HepG2 (cell line): ENCODE measurements around the gene RPGR. TPM values are rescaled to one million over a fixed set of nuclear protein-coding genes. Genes with fewer than 3 reads are reported as not detected.

Experiments used
- ATAC-seq: fragments of 200-7000 bp; cut with Tn5 transposase; 3 replicates; pipeline ENCODE4 v1.9.1; 2020; ENCODE audit warnings: mild to moderate bottlenecking, moderate library complexity
- BruUV-seq: library from RNA; stranded (reverse); fragments of 400-500 nt; replicated peaks from 2 replicates; lab custom pipeline; 2021; lab: Mats Ljungman, UMichigan
- CTCF ChIA-PET: fragments of 300-600 bp; formaldehyde crosslinking; extraction: SDS; loops from one replicate; lab custom pipeline; 2021; ENCODE audit warnings: low total read pairs, inconsistent platforms, low intra/inter-chr PET ratio; lab: Yijun Ruan, JAX
- POLR2A ChIA-PET: fragments of 350-600 bp; sonication (Branson Sonifier 250); formaldehyde crosslinking; loops from one replicate; lab custom pipeline; 2020; ENCODE audit warnings: antibody characterized with exemption, inconsistent platforms; lab: Yijun Ruan, JAX
- DNase-seq: peaks from one replicate; pipeline ENCODE4 v3.0.0-alpha.2; 2015; ENCODE audit warnings: low spot score
- FAIRE-seq: peaks from 3 replicates; lab custom pipeline; 2011; peaks lifted over from hg19 to GRCh38; lab: Jason Lieb, UNC
- H2AFZ ChIP-seq: one replicate; pipeline ENCODE4 v1.6.1; 2011; ENCODE audit warnings: low read length, inconsistent platforms
- H3K27ac ChIP-seq: fragments of 300-600 bp; 3 replicates; pipeline ENCODE4 v1.8.0; 2011; ENCODE audit warnings: mixed run types, mild to moderate bottlenecking, mixed read lengths, low read length, inconsistent platforms; ENCODE audit not compliant: insufficient read depth; ENCODE audit errors: extremely low read length
- H3K27me3 ChIP-seq, 2 experiments: fragments of 200-600 bp in 1 of 2; 2 replicates in 1 of 2; 3 replicates in 1 of 2; pipeline versions ENCODE4 v1.6.0 to v1.8.0; 2011; ENCODE audit warnings: low read length in 2 of 2, mild to moderate bottlenecking in 2 of 2, moderate library complexity in 2 of 2, inconsistent platforms in 1 of 2; ENCODE audit not compliant: insufficient read depth in 2 of 2, control insufficient read depth in 1 of 2
- H3K36me3 ChIP-seq, 2 experiments: fragments of 200-600 bp in 1 of 2; replicated peaks in 1 of 2; 2 replicates in 1 of 2; 3 replicates in 1 of 2; pipeline versions ENCODE4 v1.5.1 to v1.8.0; 2011; ENCODE audit warnings: low read length in 2 of 2, inconsistent platforms in 1 of 2; ENCODE audit not compliant: insufficient read depth in 2 of 2, control insufficient read depth in 1 of 2
- H3K4me1 ChIP-seq: 2 replicates; pipeline ENCODE4 v1.5.1; 2012; ENCODE audit warnings: low read length, inconsistent platforms; ENCODE audit not compliant: insufficient read depth
- H3K4me2 ChIP-seq: 2 replicates; pipeline ENCODE4 v1.6.0; 2011; ENCODE audit warnings: low read depth, low read length, inconsistent platforms
- H3K4me3 ChIP-seq, 3 experiments: fragments of 200-600 bp in 1 of 3; sonication (generic), shearing (Covaris generic) in 1 of 3; replicated peaks in 1 of 3; 2 replicates each; pipeline ENCODE4 v1.5.1; 2011 to 2016; ENCODE audit warnings: low read length in 3 of 3, inconsistent platforms in 2 of 3, low read depth in 2 of 3, mild to moderate bottlenecking in 2 of 3, control low read depth in 1 of 3, mixed read lengths in 1 of 3; ENCODE audit not compliant: insufficient read depth in 1 of 3
- H3K79me2 ChIP-seq: one replicate; pipeline ENCODE4 v1.6.1; 2011; ENCODE audit warnings: low read length, inconsistent platforms; ENCODE audit not compliant: insufficient read depth
- H3K9ac ChIP-seq: 2 replicates; pipeline ENCODE4 v1.6.0; 2011; ENCODE audit warnings: mild to moderate bottlenecking, low read depth, low read length, inconsistent platforms; ENCODE audit not compliant: insufficient read depth
- H3K9me3 ChIP-seq: 2 replicates; pipeline ENCODE4 v1.5.1; 2012; ENCODE audit warnings: mild to moderate bottlenecking, low read length
- H4K20me1 ChIP-seq: 2 replicates; pipeline ENCODE4 v1.6.0; 2011; ENCODE audit warnings: inconsistent platforms, mild to moderate bottlenecking, low read length, moderate library complexity; ENCODE audit not compliant: insufficient read depth
- CBFB ChIP-seq: sonication (generic); formaldehyde crosslinking; IDR thresholded peaks from 2 replicates; pipeline ENCODE4 v1.4.0; 2020; ENCODE audit warnings: missing genetic modification reagents
- FOXA1 ChIP-seq, 2 experiments: fragments of 450-650 bp in 1 of 2; sonication (generic) in 1 of 2; formaldehyde crosslinking in 1 of 2; IDR thresholded peaks; 2 replicates each; pipeline versions ENCODE4 v1.4.0 to v1.6.1; 2016 to 2020; ENCODE audit warnings: missing genetic modification reagents in 1 of 2
- JUN ChIP-seq: sonication (generic); formaldehyde crosslinking; IDR thresholded peaks from 2 replicates; pipeline ENCODE4 v1.4.0; 2020; ENCODE audit warnings: mild to moderate bottlenecking, missing genetic modification reagents
- JUNB ChIP-seq: sonication (generic); formaldehyde crosslinking; IDR thresholded peaks from 2 replicates; pipeline ENCODE4 v1.8.0; 2022; ENCODE audit warnings: missing genetic modification reagents, mild to moderate bottlenecking, borderline replicate concordance
- MBNL3 ChIP-seq: fragments of 250-450 bp; sonication (Bioruptor Pico); conservative IDR thresholded peaks from 2 replicates; pipeline ENCODE4 v1.8.0; 2022; ENCODE audit warnings: mild to moderate bottlenecking, inconsistent platforms
- NR3C1 ChIP-seq: sonication (generic); formaldehyde crosslinking; IDR thresholded peaks from 2 replicates; pipeline ENCODE4 v1.4.0; 2020; ENCODE audit warnings: missing genetic modification reagents
- ONECUT2 ChIP-seq: sonication (generic); formaldehyde crosslinking; IDR thresholded peaks from 2 replicates; pipeline ENCODE4 v1.4.0; 2020; ENCODE audit warnings: missing genetic modification reagents
- SSRP1 ChIP-seq: IDR thresholded peaks from 2 replicates; pipeline ENCODE4 v1.6.1; 2016; ENCODE audit warnings: control low read depth
- SYNCRIP ChIP-seq: fragments of 200-400 bp; formaldehyde crosslinking; IDR thresholded peaks from 2 replicates; pipeline ENCODE4 v1.6.1; 2018; ENCODE audit warnings: mild to moderate bottlenecking, low read depth, low read length; ENCODE audit not compliant: insufficient read depth
- TOE1 ChIP-seq: sonication (generic); formaldehyde crosslinking; IDR thresholded peaks from 2 replicates; pipeline ENCODE4 v1.4.0; 2020; ENCODE audit warnings: mild to moderate bottlenecking, missing genetic modification reagents
- TP53 ChIP-seq: sonication (generic); formaldehyde crosslinking; conservative IDR thresholded peaks from 2 replicates; pipeline ENCODE4 v1.4.0; 2020; ENCODE audit warnings: missing genetic modification reagents
- ZBTB3 ChIP-seq: sonication (generic); formaldehyde crosslinking; IDR thresholded peaks from 2 replicates; pipeline ENCODE4 v1.4.0; 2020; ENCODE audit warnings: low read depth, mild to moderate bottlenecking, moderate library complexity, missing genetic modification reagents, borderline replicate concordance
- ZKSCAN5 ChIP-seq: sonication (generic); formaldehyde crosslinking; IDR thresholded peaks from 2 replicates; pipeline ENCODE4 v1.5.1; 2020; ENCODE audit warnings: mild to moderate bottlenecking, missing genetic modification reagents
- ZNF101 ChIP-seq: sonication (generic); formaldehyde crosslinking; IDR thresholded peaks from 2 replicates; pipeline ENCODE4 v1.4.0; 2020; ENCODE audit warnings: mild to moderate bottlenecking, low read depth, missing genetic modification reagents, borderline replicate concordance
- WGBS: methylation state at CpG from one replicate; pipeline ENCODE4 v1.1.6; 2017; ENCODE audit warnings: low lambda C conversion rate; 5-methylcytosine and 5-hydroxymethylcytosine counted together
- in situ Hi-C: cut with HindIII; loops from 2 replicates; pipeline ENCODE4 v1.10.0; 2017; ENCODE audit warnings: low pct_unique_long_range_greater_than_20kb; ENCODE audit not compliant: extremely low pct_ligation_motif_present
- intact Hi-C: fragments of 100-400 bp; cut with micrococcal nuclease; formaldehyde crosslinking; loops from one replicate; pipeline ENCODE4 v1.10.0; 2022; ENCODE audit not compliant: unreplicated experiment
- polyA plus RNA-seq, 8 experiments: library from polyadenylated mRNA; depleted of rRNA in 3 of 8; stranded (reverse) in 7 of 8; unstranded in 1 of 8; fragments of >200 nt; fragmentation: Illumina TruSeq in 4 of 8; extraction: Trizol in 4 of 8; gene quantifications; 2 replicates each; pipeline versions ENCODE4 v1.2.1 to v1.2.3, GENCODE V29; 2011 to 2016; ENCODE audit warnings: low read depth in 4 of 8, missing spikeins in 1 of 8, mixed read lengths in 1 of 8; ENCODE audit not compliant: insufficient read depth in 1 of 8
- total RNA-seq, 5 experiments: library from RNA; depleted of rRNA; stranded (reverse); fragments of >200 nt; fragmentation: Illumina TruSeq; extraction: Trizol; gene quantifications; 2 replicates each; pipeline ENCODE4 v1.2.3, GENCODE V29; 2016; ENCODE audit warnings: low read depth in 1 of 5
- TF ChIP-seq, protein P1 (sequence below): sonication (generic); formaldehyde crosslinking; IDR thresholded peaks from 2 replicates; pipeline ENCODE4 v1.5.1; 2020; ENCODE audit warnings: missing genetic modification reagents, mild to moderate bottlenecking, borderline replicate concordance
- TF ChIP-seq, protein P2 (sequence below): sonication (generic); formaldehyde crosslinking; conservative IDR thresholded peaks from 2 replicates; pipeline ENCODE4 v1.4.0; 2020; ENCODE audit warnings: missing genetic modification reagents

RPGR gene
- total and polyA plus RNA-seq, 2 of the 13 experiments (the other 11 are each of a cell fraction or from before 2014, with no cell fraction given), result 2.1 to 12.1 TPM

DNA sequence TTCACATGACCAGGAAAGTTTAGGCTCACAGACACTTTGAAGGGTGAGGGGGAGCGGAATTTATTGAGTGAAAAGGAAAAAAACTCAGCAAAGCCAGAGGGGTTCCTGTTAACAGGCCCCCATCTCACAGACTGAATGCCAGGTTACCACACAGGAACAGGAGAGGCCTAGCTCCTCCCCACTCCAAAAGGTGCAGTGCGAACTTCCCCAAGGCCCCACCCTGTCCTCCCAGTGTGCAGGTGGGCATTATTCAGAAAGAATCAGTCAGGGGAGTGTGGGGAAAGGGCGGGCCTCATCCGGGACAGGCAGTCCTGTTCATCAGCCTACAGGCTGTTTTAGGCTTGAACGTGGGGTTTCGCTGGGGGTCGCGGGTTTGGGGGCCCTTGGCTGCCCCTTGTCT, 29.1 kb upstream of the RPGR start:
- no peaks in the 10 kb centered on the region for H3K36me3 ChIP-seq
- in situ Hi-C loops, result no loop called here
- no peak for ATAC-seq
- WGBS, result 98% methylated on average over 7 of the region's 8 CpGs
- POLR2A ChIA-PET, result no interaction called here
- FAIRE-seq, result no peak
- H4K20me1 ChIP-seq, result no peaks in the 10 kb centered on the region
- intact Hi-C loops, result no loop called here
- H3K27me3 ChIP-seq, result no peaks in the 10 kb centered on the region
- peaks cover 26% of the 10 kb centered on the region for H3K4me1 ChIP-seq
- no peak overlapping the region for H3K9ac ChIP-seq
- BruUV-seq, result no TSS peak
- DNase-seq, result no peak
- H3K4me3 ChIP-seq, result no peak overlapping the region
- H3K79me2 ChIP-seq, result no peaks in the 10 kb centered on the region
- TF ChIP-seq MBNL3 (no peak), JUNB (CRISPR knock-in tag) (no peak), SYNCRIP (no peak), ZBTB3 (CRISPR knock-in tag) (no peak), ONECUT2 (CRISPR knock-in tag) (no peak), CBFB (no peak), NR3C1 (no peak), TOE1 (CRISPR knock-in tag) (no peak), ZNF101 (CRISPR knock-in tag) (no peak), FOXA1 (IDR thresholded peaks at IDR 0.05) (no peak), FOXA1 (CRISPR knock-in tag; IDR thresholded peaks at IDR 0.05) (no peak), SSRP1 (CRISPR knock-in tag) (no peak), JUN (CRISPR knock-in tag) (no peak), TP53 (CRISPR knock-in tag) (no peak), ZKSCAN5 (CRISPR knock-in tag) (no peak)
- TF ChIP-seq, protein P1, sequence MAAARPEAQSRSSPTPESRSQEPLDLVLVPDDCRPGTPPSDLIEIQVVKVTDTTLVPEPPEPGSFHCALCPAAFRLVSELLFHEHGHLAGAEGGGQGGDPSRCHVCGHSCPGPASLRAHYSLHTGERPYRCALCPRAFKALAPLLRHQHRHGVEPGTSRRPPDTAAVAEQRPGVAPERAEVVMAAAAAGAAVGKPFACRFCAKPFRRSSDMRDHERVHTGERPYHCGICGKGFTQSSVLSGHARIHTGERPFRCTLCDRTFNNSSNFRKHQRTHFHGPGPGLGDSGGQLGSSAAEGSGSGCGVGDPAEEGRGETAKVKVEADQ (CRISPR knock-in tag), result no peak
- TF ChIP-seq, protein P2, sequence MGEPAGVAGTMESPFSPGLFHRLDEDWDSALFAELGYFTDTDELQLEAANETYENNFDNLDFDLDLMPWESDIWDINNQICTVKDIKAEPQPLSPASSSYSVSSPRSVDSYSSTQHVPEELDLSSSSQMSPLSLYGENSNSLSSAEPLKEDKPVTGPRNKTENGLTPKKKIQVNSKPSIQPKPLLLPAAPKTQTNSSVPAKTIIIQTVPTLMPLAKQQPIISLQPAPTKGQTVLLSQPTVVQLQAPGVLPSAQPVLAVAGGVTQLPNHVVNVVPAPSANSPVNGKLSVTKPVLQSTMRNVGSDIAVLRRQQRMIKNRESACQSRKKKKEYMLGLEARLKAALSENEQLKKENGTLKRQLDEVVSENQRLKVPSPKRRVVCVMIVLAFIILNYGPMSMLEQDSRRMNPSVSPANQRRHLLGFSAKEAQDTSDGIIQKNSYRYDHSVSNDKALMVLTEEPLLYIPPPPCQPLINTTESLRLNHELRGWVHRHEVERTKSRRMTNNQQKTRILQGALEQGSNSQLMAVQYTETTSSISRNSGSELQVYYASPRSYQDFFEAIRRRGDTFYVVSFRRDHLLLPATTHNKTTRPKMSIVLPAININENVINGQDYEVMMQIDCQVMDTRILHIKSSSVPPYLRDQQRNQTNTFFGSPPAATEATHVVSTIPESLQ, result no peak
- TF ChIP-seq, all 625 proteins: peak for 0
- no peaks in the 10 kb centered on the region for H3K9me3 ChIP-seq
- no peak overlapping the region for H3K4me2 ChIP-seq
- no peak overlapping the region for H2AFZ ChIP-seq
- CTCF ChIA-PET, result no interaction called here
- H3K27ac ChIP-seq, result no peak overlapping the region
